ENCODE data around the gene LEFTY2. TPM values are rescaled to one million over a fixed set of nuclear protein-coding genes. Genes with fewer than 3 reads are reported as not detected.

The LEFTY2 gene
- total RNA-seq, 1 experiment from 2014 or later: not detected

GRCh38 chr1:225944951-225945350, 3.9 kb upstream of the LEFTY2 start:
- ATAC-seq: no peak
- Histone ChIP-seq H3K36me3 (ENCODE audit: low read depth, low read length) (no peaks in the 10 kb centered on the region), H3K4me2 (ENCODE audit: low read length) (no peak overlapping the region), H3K4me1 (ENCODE audit: insufficient read depth, low read length) (no peaks in the 10 kb centered on the region), H4K20me1 (ENCODE audit: low read length) (no peaks in the 10 kb centered on the region), H3K27me3 (ENCODE audit: low read length) (peaks cover 6% of the 10 kb centered on the region; the same call in 1 of the 2 replicates), H3K9me2 (replicated peaks; ENCODE audit: low read length) (no peaks in the 10 kb centered on the region), H3K9ac (ENCODE audit: low read length) (no peak overlapping the region), H2AFZ (ENCODE audit: low read length) (no peak overlapping the region), H3K4me3 (ENCODE audit: low read length) (no peak overlapping the region), H3K79me2 (ENCODE audit: low read length) (no peaks in the 10 kb centered on the region), H3K27ac (ENCODE audit: low read length) (no peak overlapping the region), H3K9me3 (ENCODE audit: low read length) (no peaks in the 10 kb centered on the region), H3F3A (ENCODE audit: low read length, unreplicated experiment) (no peaks in the 10 kb centered on the region)
- TF ChIP-seq EZH2phosphoT487 (IDR thresholded peaks at IDR 0.05; ENCODE audit: borderline replicate concordance, low read length): no peak
- TF ChIP-seq EZH2 (IDR thresholded peaks at IDR 0.05; ENCODE audit: low read length, unreplicated experiment): no peak
- TF ChIP-seq, protein P1, sequence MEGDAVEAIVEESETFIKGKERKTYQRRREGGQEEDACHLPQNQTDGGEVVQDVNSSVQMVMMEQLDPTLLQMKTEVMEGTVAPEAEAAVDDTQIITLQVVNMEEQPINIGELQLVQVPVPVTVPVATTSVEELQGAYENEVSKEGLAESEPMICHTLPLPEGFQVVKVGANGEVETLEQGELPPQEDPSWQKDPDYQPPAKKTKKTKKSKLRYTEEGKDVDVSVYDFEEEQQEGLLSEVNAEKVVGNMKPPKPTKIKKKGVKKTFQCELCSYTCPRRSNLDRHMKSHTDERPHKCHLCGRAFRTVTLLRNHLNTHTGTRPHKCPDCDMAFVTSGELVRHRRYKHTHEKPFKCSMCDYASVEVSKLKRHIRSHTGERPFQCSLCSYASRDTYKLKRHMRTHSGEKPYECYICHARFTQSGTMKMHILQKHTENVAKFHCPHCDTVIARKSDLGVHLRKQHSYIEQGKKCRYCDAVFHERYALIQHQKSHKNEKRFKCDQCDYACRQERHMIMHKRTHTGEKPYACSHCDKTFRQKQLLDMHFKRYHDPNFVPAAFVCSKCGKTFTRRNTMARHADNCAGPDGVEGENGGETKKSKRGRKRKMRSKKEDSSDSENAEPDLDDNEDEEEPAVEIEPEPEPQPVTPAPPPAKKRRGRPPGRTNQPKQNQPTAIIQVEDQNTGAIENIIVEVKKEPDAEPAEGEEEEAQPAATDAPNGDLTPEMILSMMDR (conservative IDR thresholded peaks at IDR 0.05; ENCODE audit: low read depth, low read length): no peak
- CTCF ChIA-PET: interaction anchor here (0.6 kb wide), 1 partner anchor 43 kb away, joined by 5 read pairs; no protein-coding TSS in a partner anchor
- BruUV-seq (replicated peaks): no TSS peak
- POLR2A ChIA-PET (ENCODE audit: unreplicated experiment): interaction anchor here (0.6 kb wide), 1 partner anchor 21 kb away, joined by 5 read pairs; the partner anchor contains the start of gene PYCR2
- intact Hi-C loops (cut with micrococcal nuclease): no loop called here
- DNase-seq: no peak

- ChIA-PET POLR2A (ENCODE audit: unreplicated experiment) (no interaction called here), CTCF (no interaction called here)
- Histone ChIP-seq H3K9me3 (ENCODE audit: low read length) (no peaks in the 10 kb centered on the region), H3F3A (ENCODE audit: low read length, unreplicated experiment) (no peaks in the 10 kb centered on the region), H3K9ac (ENCODE audit: low read length) (no peak overlapping the region), H4K20me1 (ENCODE audit: low read length) (no peaks in the 10 kb centered on the region), H3K4me2 (ENCODE audit: low read length) (no peak overlapping the region), H2AFZ (ENCODE audit: low read length) (no peak overlapping the region), H3K9me2 (replicated peaks; ENCODE audit: low read length) (no peaks in the 10 kb centered on the region), H3K27me3 (ENCODE audit: low read length) (peaks cover 5% of the 10 kb centered on the region; the same call in 1 of the 2 replicates), H3K27ac (ENCODE audit: low read length) (no peak overlapping the region), H3K4me1 (ENCODE audit: insufficient read depth, low read length) (no peaks in the 10 kb centered on the region), H3K4me3 (ENCODE audit: low read length) (no peak overlapping the region), H3K79me2 (ENCODE audit: low read length) (no peaks in the 10 kb centered on the region), H3K36me3 (ENCODE audit: low read depth, low read length) (no peaks in the 10 kb centered on the region)
- no peak for ATAC-seq
- no peak for DNase-seq
- no TSS peak for BruUV-seq (replicated peaks)
- intact Hi-C loops (cut with micrococcal nuclease): no loop called here
- TF ChIP-seq, protein P1 (conservative IDR thresholded peaks at IDR 0.05; ENCODE audit: low read depth, low read length): no peak
- TF ChIP-seq EZH2 (IDR thresholded peaks at IDR 0.05; ENCODE audit: low read length, unreplicated experiment): no peak
- no peak for TF ChIP-seq EZH2phosphoT487 (IDR thresholded peaks at IDR 0.05; ENCODE audit: borderline replicate concordance, low read length)
Observed at GRCh38 chr1:225944387-225944786, 3.4 kb upstream of the LEFTY2 start.

- ChIA-PET CTCF (no interaction called here), POLR2A (ENCODE audit: unreplicated experiment) (no interaction called here)
- Histone ChIP-seq H3F3A (ENCODE audit: low read length, unreplicated experiment) (no peaks in the 10 kb centered on the region), H3K27ac (ENCODE audit: low read length) (no peak overlapping the region), H3K27me3 (ENCODE audit: low read length) (no peaks in the 10 kb centered on the region), H2AFZ (ENCODE audit: low read length) (no peak overlapping the region), H3K79me2 (ENCODE audit: low read length) (no peaks in the 10 kb centered on the region), H3K4me2 (ENCODE audit: low read length) (no peak overlapping the region), H3K4me1 (ENCODE audit: insufficient read depth, low read length) (no peaks in the 10 kb centered on the region), H3K9me2 (replicated peaks; ENCODE audit: low read length) (no peaks in the 10 kb centered on the region), H4K20me1 (ENCODE audit: low read length) (no peaks in the 10 kb centered on the region), H3K4me3 (ENCODE audit: low read length) (no peak overlapping the region), H3K9ac (ENCODE audit: low read length) (no peak overlapping the region), H3K9me3 (ENCODE audit: low read length) (no peaks in the 10 kb centered on the region), H3K36me3 (ENCODE audit: low read depth, low read length) (no peaks in the 10 kb centered on the region)
- intact Hi-C loops (cut with micrococcal nuclease): no loop called here
- BruUV-seq (replicated peaks): no TSS peak
- ATAC-seq (no peak), DNase-seq (no peak)
- no peak for TF ChIP-seq EZH2 (IDR thresholded peaks at IDR 0.05; ENCODE audit: low read length, unreplicated experiment)
- no peak for TF ChIP-seq EZH2phosphoT487 (IDR thresholded peaks at IDR 0.05; ENCODE audit: borderline replicate concordance, low read length)
- TF ChIP-seq, protein P1 (conservative IDR thresholded peaks at IDR 0.05; ENCODE audit: low read depth, low read length): no peak
Observed at GRCh38 chr1:225943582-225943981, 2.6 kb upstream of the LEFTY2 start.

Data from PC-3 (cell line).